ENCODE results near the gene DEPDC5. TPM values are rescaled to one million over a fixed set of nuclear protein-coding genes. Genes with fewer than 3 reads are reported as not detected.

Gene DEPDC5
- total RNA-seq, 1 donor from 2014 or later, result 33.0 TPM

GRCh38 chr22:31723723-31724122, 30.1 kb upstream of the DEPDC5 start:
- no peaks in the 10 kb centered on the region for H3K4me1 Mint-ChIP-seq (ENCODE audit: low read depth)

GRCh38 chr22:31726692-31727091, 27.1 kb upstream of the DEPDC5 start:
- no peak overlapping the region for H3K27ac Mint-ChIP-seq
- H3K9me3 Mint-ChIP-seq (ENCODE audit: low read depth), result no peaks in the 10 kb centered on the region
- H3K27me3 Mint-ChIP-seq, result no peaks in the 10 kb centered on the region
- H3K36me3 Mint-ChIP-seq (ENCODE audit: insufficient read depth), result peaks cover 12% of the 10 kb centered on the region
- H3K4me3 Mint-ChIP-seq (ENCODE audit: low read depth), result no peak overlapping the region
- TF ChIP-seq CTCF (IDR thresholded peaks at IDR 0.05; ENCODE audit: unreplicated experiment), result no peak
- DNase-seq (ENCODE audit: low spot score, unreplicated experiment), result no peak
- H3K4me1 Mint-ChIP-seq (ENCODE audit: low read depth), result peaks cover 19% of the 10 kb centered on the region

More at GRCh38 chr22:31723723-31724122, 30.1 kb upstream of the DEPDC5 start:
- no peak overlapping the region for H3K4me3 Mint-ChIP-seq (ENCODE audit: low read depth)
- peaks cover 16% of the 10 kb centered on the region for H3K36me3 Mint-ChIP-seq (ENCODE audit: insufficient read depth)
- no peak for TF ChIP-seq CTCF (IDR thresholded peaks at IDR 0.05; ENCODE audit: unreplicated experiment)
- H3K27me3 Mint-ChIP-seq, result no peaks in the 10 kb centered on the region
- DNase-seq (ENCODE audit: low spot score, unreplicated experiment), result no peak
- H3K27ac Mint-ChIP-seq, result no peak overlapping the region
- H3K9me3 Mint-ChIP-seq (ENCODE audit: low read depth), result no peaks in the 10 kb centered on the region

GRCh38 chr22:31728857-31729256, 25.0 kb upstream of the DEPDC5 start:
- H3K27ac Mint-ChIP-seq, result no peak overlapping the region
- H3K4me3 Mint-ChIP-seq (ENCODE audit: low read depth), result no peak overlapping the region
- H3K36me3 Mint-ChIP-seq (ENCODE audit: insufficient read depth), result peaks cover 11% of the 10 kb centered on the region
- H3K27me3 Mint-ChIP-seq, result no peaks in the 10 kb centered on the region
- H3K4me1 Mint-ChIP-seq (ENCODE audit: low read depth), result peaks cover 36% of the 10 kb centered on the region
- H3K9me3 Mint-ChIP-seq (ENCODE audit: low read depth), result no peaks in the 10 kb centered on the region
- DNase-seq (ENCODE audit: low spot score, unreplicated experiment), result no peak
- no peak for TF ChIP-seq CTCF (IDR thresholded peaks at IDR 0.05; ENCODE audit: unreplicated experiment)

- no peaks in the 10 kb centered on the region for H3K27me3 Mint-ChIP-seq
- H3K27ac Mint-ChIP-seq, result peak overlapping the region; percentile 41
- H3K4me3 Mint-ChIP-seq (ENCODE audit: low read depth), result no peak overlapping the region
- H3K4me1 Mint-ChIP-seq (ENCODE audit: low read depth), result peaks cover 44% of the 10 kb centered on the region
- peak; percentile 28 for TF ChIP-seq CTCF (IDR thresholded peaks at IDR 0.05; ENCODE audit: unreplicated experiment)
- H3K9me3 Mint-ChIP-seq (ENCODE audit: low read depth), result no peaks in the 10 kb centered on the region
- H3K36me3 Mint-ChIP-seq (ENCODE audit: insufficient read depth), result peaks cover 11% of the 10 kb centered on the region
- no peak for DNase-seq (ENCODE audit: low spot score, unreplicated experiment)
These were observed 23.5 kb upstream of the DEPDC5 start for GRCh38 chr22:31730344-31730711.

GRCh38 chr22:31732089-31732829, 21.6 kb upstream of the DEPDC5 start:
- Mint-ChIP-seq H3K27me3 (no peaks in the 10 kb centered on the region), H3K9me3 (ENCODE audit: low read depth) (no peaks in the 10 kb centered on the region), H3K4me3 (ENCODE audit: low read depth) (no peak overlapping the region), H3K27ac (peak overlapping the region; percentile 54), H3K36me3 (ENCODE audit: insufficient read depth) (peaks cover 14% of the 10 kb centered on the region), H3K4me1 (ENCODE audit: low read depth) (peaks cover 44% of the 10 kb centered on the region)
- no peak for TF ChIP-seq CTCF (IDR thresholded peaks at IDR 0.05; ENCODE audit: unreplicated experiment)
- no peak for DNase-seq (ENCODE audit: low spot score, unreplicated experiment)
